Smooth muscle cell (in vitro differentiated cells): ENCODE results near the gene TXNRD2. TPM values are rescaled to one million over a fixed set of nuclear protein-coding genes. Genes with fewer than 3 reads are reported as not detected.

ENCODE experiments used
- DNase-seq: peaks from one replicate; lab custom pipeline; 2025; ENCODE audit not compliant: unreplicated experiment; lab: John Stamatoyannopoulos, UW
- H2AFZ ChIP-seq: fragments of 200-600 bp; sonication (generic); 2 replicates; pipeline ENCODE4 v1.6.0; 2016; ENCODE audit warnings: antibody characterized with exemption, low read depth, mild to moderate bottlenecking
- H3F3A ChIP-seq: fragments of 200-600 bp; sonication (generic); 2 replicates; pipeline ENCODE4 v1.6.0; 2017; ENCODE audit warnings: antibody characterized with exemption, low read depth
- H3K27ac ChIP-seq: fragments of 200-600 bp; sonication (generic); 2 replicates; pipeline ENCODE4 v1.5.1; 2016; ENCODE audit warnings: low read depth, mild to moderate bottlenecking
- H3K27me3 ChIP-seq: fragments of 200-600 bp; sonication (generic); 2 replicates; pipeline ENCODE4 v1.6.1; 2016; ENCODE audit warnings: low read depth, mild to moderate bottlenecking
- H3K36me3 ChIP-seq: fragments of 200-600 bp; sonication (generic); 2 replicates; pipeline ENCODE4 v1.5.1; 2016; ENCODE audit warnings: low read depth
- H3K4me1 ChIP-seq: fragments of 200-600 bp; sonication (generic); 2 replicates; pipeline ENCODE4 v1.5.1; 2016; ENCODE audit warnings: low read depth
- H3K4me2 ChIP-seq: fragments of 200-600 bp; sonication (generic); 2 replicates; pipeline ENCODE4 v1.6.0; 2016; ENCODE audit warnings: mild to moderate bottlenecking
- H3K4me3 ChIP-seq: fragments of 200-600 bp; sonication (generic); 2 replicates; pipeline ENCODE4 v1.5.1; 2016; ENCODE audit warnings: mild to moderate bottlenecking
- H3K79me2 ChIP-seq: fragments of 200-600 bp; sonication (generic); 2 replicates; pipeline ENCODE4 v1.6.0; 2016; ENCODE audit warnings: low read depth, mild to moderate bottlenecking
- H3K9ac ChIP-seq: fragments of 200-600 bp; sonication (generic); 2 replicates; pipeline ENCODE4 v1.6.0; 2016; ENCODE audit warnings: low read depth
- H3K9me3 ChIP-seq: fragments of 200-600 bp; sonication (generic); replicated peaks from 2 replicates; pipeline ENCODE4 v1.5.1; 2016; ENCODE audit warnings: low read depth
- H4K20me1 ChIP-seq: fragments of 200-600 bp; sonication (generic); 2 replicates; pipeline ENCODE4 v1.6.0; 2016; ENCODE audit warnings: low read depth
- CTCF ChIP-seq: fragments of 200-600 bp; sonication (generic); IDR thresholded peaks from 2 replicates; pipeline ENCODE4 v1.5.1; 2017; ENCODE audit warnings: borderline replicate concordance, mild to moderate bottlenecking, antibody characterized with exemption; ENCODE audit not compliant: insufficient read depth, poor library complexity, severe bottlenecking
- WGBS: methylation state at CpG from one replicate; pipeline ENCODE4 v1.1.7; 2016; ENCODE audit warnings: low lambda C conversion rate; 5-methylcytosine and 5-hydroxymethylcytosine counted together
- polyA plus RNA-seq: library from polyadenylated mRNA; unstranded; fragments of >200 nt; fragmentation: Nextera tagmentation; extraction: Ambion mirVana; gene quantifications from 2 replicates; pipeline ENCODE4 v1.2.1, GENCODE V29; 2016
- total RNA-seq: library from RNA; depleted of rRNA; stranded (reverse); fragments of >200 nt; gene quantifications from 2 replicates; pipeline ENCODE4 v1.2.3, GENCODE V29; 2014

The TXNRD2 gene
- total and polyA plus RNA-seq, 2 experiments from 2014 or later: 3.2 TPM; not detected in 1

- H3K27ac ChIP-seq: no peak overlapping the region
- no peaks in the 10 kb centered on the region for H4K20me1 ChIP-seq
- no peaks in the 10 kb centered on the region for H3K9me3 ChIP-seq
- no peaks in the 10 kb centered on the region for H3F3A ChIP-seq
- no peaks in the 10 kb centered on the region for H3K79me2 ChIP-seq
- H3K4me2 ChIP-seq: no peak overlapping the region
- no peak overlapping the region for H2AFZ ChIP-seq
- WGBS: 88% methylated on average over 13 of the region's 13 CpGs
- no peaks in the 10 kb centered on the region for H3K27me3 ChIP-seq
- no peaks in the 10 kb centered on the region for H3K4me1 ChIP-seq
- H3K4me3 ChIP-seq: no peak overlapping the region
- TF ChIP-seq CTCF: no peak
- DNase-seq: no peak
- H3K36me3 ChIP-seq: no peaks in the 10 kb centered on the region
- no peak overlapping the region for H3K9ac ChIP-seq
Measured at GRCh38 chr22:19915287-19915954, 26.2 kb downstream of the TXNRD2 start.

- H2AFZ ChIP-seq: no peak overlapping the region
- no peaks in the 10 kb centered on the region for H4K20me1 ChIP-seq
- no peaks in the 10 kb centered on the region for H3F3A ChIP-seq
- H3K4me1 ChIP-seq: no peaks in the 10 kb centered on the region
- no peak for DNase-seq
- no peak overlapping the region for H3K27ac ChIP-seq
- H3K9me3 ChIP-seq: no peaks in the 10 kb centered on the region
- 91% methylated on average over 9 of the region's 9 CpGs for WGBS
- H3K4me2 ChIP-seq: no peak overlapping the region
- H3K4me3 ChIP-seq: no peak overlapping the region
- H3K79me2 ChIP-seq: no peaks in the 10 kb centered on the region
- H3K9ac ChIP-seq: no peak overlapping the region
- no peaks in the 10 kb centered on the region for H3K27me3 ChIP-seq
- no peaks in the 10 kb centered on the region for H3K36me3 ChIP-seq
- no peak for TF ChIP-seq CTCF
Measured at GRCh38 chr22:19914201-19914943, 27.2 kb downstream of the TXNRD2 start.

GRCh38 chr22:19913337-19913936 lies 28.2 kb downstream of the TXNRD2 start:
- H3K9me3 ChIP-seq: no peaks in the 10 kb centered on the region
- H3K4me2 ChIP-seq: no peak overlapping the region
- H3K4me1 ChIP-seq: no peaks in the 10 kb centered on the region
- no peak overlapping the region for H3K4me3 ChIP-seq
- no peak overlapping the region for H3K27ac ChIP-seq
- H3K79me2 ChIP-seq: no peaks in the 10 kb centered on the region
- H3K9ac ChIP-seq: no peak overlapping the region
- WGBS: 78% methylated on average over 6 of the region's 6 CpGs
- DNase-seq: no peak
- H4K20me1 ChIP-seq: no peaks in the 10 kb centered on the region
- no peaks in the 10 kb centered on the region for H3F3A ChIP-seq
- TF ChIP-seq CTCF: no peak
- no peaks in the 10 kb centered on the region for H3K27me3 ChIP-seq
- H2AFZ ChIP-seq: no peak overlapping the region
- no peaks in the 10 kb centered on the region for H3K36me3 ChIP-seq
